Activated T-cell treated with anti-CD3 and anti-CD28 coated beads, Interleukin-2, amount 50 U/mL, for 4 hours (primary cell): ENCODE measurements around the gene UGT3A2. TPM values are rescaled to one million over a fixed set of nuclear protein-coding genes. Genes with fewer than 3 reads are reported as not detected.
A peak's percentile ranks its signal among the peaks of the same experiment; 100 is the strongest.

Experiments used
- ATAC-seq, 2 donors: fragments of 200-7000 bp; cut with Tn5 transposase; one replicate each; pipeline ENCODE4 v1.10.0; 2021
- DNase-seq: peaks from one replicate; pipeline ENCODE4 v3.0.0-alpha.2; 2020
- H3K27me3 Mint-ChIP-seq: one replicate; pipeline ENCODE4 v1.8.0; 2021; ENCODE audit warnings: low read depth, mixed read lengths
- H3K36me3 Mint-ChIP-seq: one replicate; pipeline ENCODE4 v1.8.0; 2022; ENCODE audit warnings: mixed read lengths; ENCODE audit not compliant: insufficient read depth
- H3K4me1 Mint-ChIP-seq: one replicate; pipeline ENCODE4 v1.8.0; 2021; ENCODE audit warnings: low read depth, mixed read lengths
- H3K4me3 Mint-ChIP-seq: one replicate; pipeline ENCODE4 v1.8.0; 2021; ENCODE audit warnings: mild to moderate bottlenecking, moderate library complexity, mixed read lengths
- H3K9me3 Mint-ChIP-seq: one replicate; pipeline ENCODE4 v1.8.0; 2021; ENCODE audit warnings: mixed read lengths
- total RNA-seq, 3 donors: library from RNA; stranded (reverse); gene quantifications; one replicate each; pipeline ENCODE4 v1.2.1, GENCODE V29; 2021

The UGT3A2 gene
- total RNA-seq: not detected

- Mint-ChIP-seq H3K36me3 (no peaks in the 10 kb centered on the region), H3K27me3 (peaks cover 36% of the 10 kb centered on the region), H3K4me3 (no peak within 1 kb of the TSS), H3K9me3 (no peaks in the 10 kb centered on the region), H3K4me1 (peaks cover 14% of the 10 kb centered on the region)
- no peak for ATAC-seq
- no peak for DNase-seq
These were observed at the start of gene UGT3A2 for GRCh38 chr5:36066540-36067210. UGT3A2 (minus strand) TSS chr5:36066882; CDS start chr5:36066789, 93 bp downstream.

DNA sequence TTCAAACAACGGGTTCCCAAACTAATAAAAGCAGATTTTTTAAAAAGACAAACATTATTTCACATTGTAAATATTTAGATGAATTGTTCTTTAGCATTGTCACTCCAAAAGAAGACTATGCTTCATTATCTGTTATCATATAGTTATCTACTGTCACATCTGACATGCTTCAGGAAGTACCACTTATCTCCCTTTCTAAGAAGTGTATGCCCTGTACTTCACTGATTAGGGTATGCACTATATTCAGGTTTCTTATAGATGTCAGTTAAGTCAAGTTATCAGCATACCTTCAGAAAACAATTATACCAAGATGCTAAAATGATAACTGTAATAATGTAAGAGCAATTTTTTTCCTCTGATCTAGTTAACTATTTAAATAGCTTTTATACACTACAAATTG is 44.6 kb upstream of the UGT3A2 start:
- H3K9me3 Mint-ChIP-seq: no peaks in the 10 kb centered on the region
- peaks cover 47% of the 10 kb centered on the region for H3K36me3 Mint-ChIP-seq
- H3K4me3 Mint-ChIP-seq: no peak overlapping the region
- no peaks in the 10 kb centered on the region for H3K27me3 Mint-ChIP-seq
- DNase-seq: no peak
- ATAC-seq: no peak
- no peaks in the 10 kb centered on the region for H3K4me1 Mint-ChIP-seq

GRCh38 chr5:36108758-36109460 is 42.2 kb upstream of the UGT3A2 start:
- no peak for DNase-seq

GRCh38 chr5:36105819-36106218 is 39.1 kb upstream of the UGT3A2 start:
- Mint-ChIP-seq H3K9me3 (no peaks in the 10 kb centered on the region), H3K4me1 (no peaks in the 10 kb centered on the region), H3K4me3 (no peak overlapping the region), H3K27me3 (no peaks in the 10 kb centered on the region), H3K36me3 (peaks cover 51% of the 10 kb centered on the region)
- ATAC-seq (no peak), DNase-seq (no peak)

More at GRCh38 chr5:36108758-36109460, 42.2 kb upstream of the UGT3A2 start:
- H3K4me1 Mint-ChIP-seq: no peaks in the 10 kb centered on the region
- no peaks in the 10 kb centered on the region for H3K9me3 Mint-ChIP-seq
- no peak overlapping the region for H3K4me3 Mint-ChIP-seq
- ATAC-seq: no peak
- H3K27me3 Mint-ChIP-seq: no peaks in the 10 kb centered on the region
- peaks cover 50% of the 10 kb centered on the region for H3K36me3 Mint-ChIP-seq

- DNase-seq (no peak), ATAC-seq (no peak)
- Mint-ChIP-seq H3K4me3 (no peak overlapping the region), H3K36me3 (peaks cover 15% of the 10 kb centered on the region), H3K4me1 (no peaks in the 10 kb centered on the region), H3K9me3 (no peaks in the 10 kb centered on the region), H3K27me3 (no peaks in the 10 kb centered on the region)
These were observed 33.1 kb upstream of the UGT3A2 start for GRCh38 chr5:36099748-36100147.

DNA sequence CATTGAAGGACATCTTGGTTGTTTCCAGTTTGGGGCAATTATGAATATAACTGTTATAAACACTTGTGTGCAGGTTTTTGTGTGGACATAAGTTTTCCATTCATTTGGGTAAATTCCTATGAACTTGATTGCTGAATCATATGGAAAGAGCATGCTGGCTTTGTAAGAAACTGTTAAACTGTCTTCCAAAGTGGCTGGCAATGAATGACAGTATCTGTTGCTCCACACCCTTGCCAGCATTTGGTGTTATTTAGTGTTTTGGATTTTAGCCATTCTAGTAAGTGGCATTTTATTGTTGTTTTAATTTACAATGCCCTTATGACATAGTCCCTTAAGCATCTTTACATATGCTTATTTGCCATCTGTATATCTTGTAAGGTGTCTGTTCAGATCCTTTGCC is 29.8 kb upstream of the UGT3A2 start:
- Mint-ChIP-seq H3K27me3 (no peaks in the 10 kb centered on the region), H3K4me3 (no peak overlapping the region), H3K9me3 (peaks cover 7% of the 10 kb centered on the region), H3K4me1 (no peaks in the 10 kb centered on the region), H3K36me3 (peaks cover 2% of the 10 kb centered on the region)
- ATAC-seq: no peak
- DNase-seq: no peak

DNA sequence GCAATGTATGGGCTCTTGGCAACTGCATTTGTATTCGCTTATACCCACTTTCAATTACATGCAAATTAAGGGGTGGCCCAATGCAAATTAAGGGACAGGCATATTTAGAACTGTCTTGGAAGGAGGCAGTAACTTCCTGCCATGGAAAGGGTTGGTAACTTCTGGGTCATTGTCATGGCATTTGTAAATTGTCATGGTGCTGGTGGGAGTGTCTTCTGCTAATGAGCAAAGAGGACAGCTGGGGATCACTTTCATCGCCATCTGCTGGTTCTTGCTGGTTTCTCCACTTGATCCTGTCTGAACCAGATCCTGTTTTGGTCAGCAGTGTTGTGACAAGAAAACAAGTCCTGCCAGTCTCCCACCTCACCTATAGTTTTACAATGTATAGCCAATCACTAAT is 23.3 kb upstream of the UGT3A2 start:
- ATAC-seq (no peak), DNase-seq (no peak)
- Mint-ChIP-seq H3K4me3 (no peak overlapping the region), H3K9me3 (peaks cover 15% of the 10 kb centered on the region), H3K36me3 (no peaks in the 10 kb centered on the region), H3K27me3 (peaks cover 3% of the 10 kb centered on the region), H3K4me1 (no peaks in the 10 kb centered on the region)

DNA sequence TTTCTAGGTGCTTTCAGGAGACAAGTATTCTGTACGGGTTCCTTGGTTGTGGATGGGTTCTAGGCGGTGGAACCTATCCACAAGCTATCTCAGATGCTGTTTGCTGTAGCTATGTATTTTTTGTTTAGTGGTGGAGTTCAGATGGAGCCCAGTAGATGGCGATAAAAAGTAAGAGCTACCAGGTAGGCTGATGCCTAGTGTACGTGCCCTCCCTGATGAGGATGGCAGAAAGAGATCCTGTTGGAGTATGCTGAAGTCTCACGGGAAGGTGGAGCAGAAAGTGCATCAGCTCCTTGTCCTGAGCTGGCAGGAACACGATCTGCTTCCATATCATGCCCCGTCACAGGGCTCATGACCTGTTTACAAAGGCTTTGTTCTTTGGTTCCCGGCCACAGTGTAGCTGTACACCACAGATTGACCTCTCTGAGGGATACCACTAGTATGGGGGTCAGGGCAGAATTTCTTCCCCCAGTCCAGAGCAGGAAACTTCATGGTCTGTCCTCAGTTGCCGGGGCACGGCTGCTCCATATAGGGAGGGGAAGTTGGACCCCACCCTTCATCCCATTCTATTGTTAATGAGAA is 12.6 kb upstream of the UGT3A2 start:
- no peaks in the 10 kb centered on the region for H3K4me1 Mint-ChIP-seq
- peaks cover 21% of the 10 kb centered on the region for H3K27me3 Mint-ChIP-seq
- no peaks in the 10 kb centered on the region for H3K9me3 Mint-ChIP-seq
- peak; percentile 69 to 80 for ATAC-seq
- no peak overlapping the region for H3K4me3 Mint-ChIP-seq
- no peaks in the 10 kb centered on the region for H3K36me3 Mint-ChIP-seq
- DNase-seq: no peak

GRCh38 chr5:36078430-36078829 is 11.7 kb upstream of the UGT3A2 start:
- no peaks in the 10 kb centered on the region for H3K4me1 Mint-ChIP-seq
- ATAC-seq (no peak), DNase-seq (no peak)
- no peaks in the 10 kb centered on the region for H3K36me3 Mint-ChIP-seq
- H3K9me3 Mint-ChIP-seq: no peaks in the 10 kb centered on the region
- H3K27me3 Mint-ChIP-seq: peaks cover 13% of the 10 kb centered on the region
- H3K4me3 Mint-ChIP-seq: no peak overlapping the region

DNA sequence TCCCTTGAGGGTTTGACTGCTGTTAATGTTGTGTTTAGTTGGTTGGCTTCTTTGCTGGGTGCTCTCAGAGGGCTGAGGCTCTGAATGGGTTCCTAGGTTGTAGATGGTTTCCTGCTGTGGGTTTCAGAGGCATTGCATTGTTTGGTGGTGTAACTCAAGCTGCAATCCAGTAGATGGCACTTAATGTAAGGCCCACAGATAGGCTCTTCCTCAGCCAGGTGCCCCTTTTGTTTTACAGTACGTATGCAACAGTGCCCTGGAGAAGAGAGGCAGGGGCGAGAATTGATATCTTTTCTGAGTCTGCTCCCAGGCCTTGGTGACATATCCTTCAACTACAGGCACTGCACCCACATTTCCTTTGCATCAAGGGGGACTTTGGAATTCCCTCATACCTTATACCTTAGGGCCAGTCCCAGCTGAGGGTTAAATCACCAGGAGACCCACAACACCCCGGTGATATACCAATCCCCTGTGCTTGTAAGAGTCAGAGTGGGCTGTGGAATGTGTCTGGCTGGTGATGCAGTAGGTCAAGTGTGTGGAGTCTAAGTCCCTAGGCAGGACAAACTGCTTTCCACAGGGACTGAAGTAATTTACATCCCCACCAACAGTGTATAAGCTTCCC is 7.0 kb upstream of the UGT3A2 start:
- ATAC-seq: peak in 1 of 2 donors; percentile 40
- no peak for DNase-seq
- Mint-ChIP-seq H3K4me3 (no peak overlapping the region), H3K27me3 (peaks cover 7% of the 10 kb centered on the region), H3K9me3 (no peaks in the 10 kb centered on the region), H3K36me3 (no peaks in the 10 kb centered on the region), H3K4me1 (peaks cover 9% of the 10 kb centered on the region)

- peak in 1 of 2 donors; percentile 30 for ATAC-seq
- H3K9me3 Mint-ChIP-seq: no peaks in the 10 kb centered on the region
- no peaks in the 10 kb centered on the region for H3K36me3 Mint-ChIP-seq
- no peak for DNase-seq
- peaks cover 15% of the 10 kb centered on the region for H3K4me1 Mint-ChIP-seq
- H3K27me3 Mint-ChIP-seq: peaks cover 23% of the 10 kb centered on the region
- peak overlapping the region; percentile 69 for H3K4me3 Mint-ChIP-seq
These were observed 4.2 kb upstream of the UGT3A2 start for GRCh38 chr5:36070687-36071571.

DNA sequence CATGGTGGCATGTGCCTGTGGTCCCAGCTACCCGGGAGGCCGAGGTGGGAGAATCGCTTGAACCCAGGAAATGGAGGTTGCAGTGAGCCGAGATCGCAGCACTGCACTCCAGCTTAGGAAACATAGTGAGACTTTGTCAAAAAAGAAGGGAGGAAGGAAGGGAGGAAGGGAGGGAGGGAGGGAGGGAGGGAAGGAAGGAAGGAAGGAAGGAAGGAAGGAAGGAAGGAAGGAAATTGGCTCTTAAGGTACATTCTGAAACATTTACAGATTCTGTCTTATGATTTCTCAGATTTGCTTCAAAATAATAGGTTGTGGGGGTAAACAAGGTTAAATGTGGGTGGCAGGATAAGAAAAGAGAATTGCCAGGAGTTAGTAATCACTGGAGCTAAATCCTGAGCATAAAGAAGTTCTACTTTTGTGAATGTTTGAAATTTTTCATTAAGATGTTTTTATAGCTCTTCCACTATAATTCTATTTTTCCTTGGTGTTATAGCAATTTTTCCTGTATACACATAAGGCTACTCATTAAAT is 2.1 kb upstream of the UGT3A2 start:
- H3K4me3 Mint-ChIP-seq: no peak overlapping the region
- no peaks in the 10 kb centered on the region for H3K9me3 Mint-ChIP-seq
- H3K4me1 Mint-ChIP-seq: peaks cover 15% of the 10 kb centered on the region
- ATAC-seq: no peak
- no peak for DNase-seq
- peaks cover 33% of the 10 kb centered on the region for H3K27me3 Mint-ChIP-seq
- no peaks in the 10 kb centered on the region for H3K36me3 Mint-ChIP-seq

GRCh38 chr5:36066001-36066539 is 612 bp downstream of the UGT3A2 start:
- Mint-ChIP-seq H3K27me3 (peaks cover 33% of the 10 kb centered on the region), H3K36me3 (no peaks in the 10 kb centered on the region), H3K4me1 (peaks cover 8% of the 10 kb centered on the region), H3K9me3 (no peaks in the 10 kb centered on the region), H3K4me3 (no peak overlapping the region)
- ATAC-seq: no peak
- DNase-seq: no peak
